Right lobe of liver (tissue), 4 donors: Measurements from ENCODE around the gene OPCML.

Experiments
- CTCF ChIP-seq, 4 donors: fragments of 200-600 bp in 3 of 4; fragments of 450-650 bp in 1 of 4; IDR thresholded peaks; one replicate each; pipeline versions ENCODE4 v1.5.1 to v1.8.0; 2016 to 2022; ENCODE audit warnings: antibody characterized with exemption in 4 of 4, mild to moderate bottlenecking in 2 of 4
- POLR2A ChIP-seq: fragments of 450-650 bp; IDR thresholded peaks from one replicate; pipeline ENCODE4 v1.6.1; 2017; ENCODE audit warnings: antibody characterized with exemption, mild to moderate bottlenecking
- donor health status: DM: no; HTN: no; CAD: no.
- donor health status: DM: no; HTN: no; CAD: no.
- donor health status: DM: no; HTN: yes; CAD: no.

- TF ChIP-seq POLR2A, result no peak
- TF ChIP-seq CTCF (IDR thresholded peaks at IDR 0.05), result no peak
Observed at GRCh38 chr11:132459736-132460135, 1072.6 kb downstream of the OPCML start.
